HUES64 (cell line): ENCODE results near the gene SRRM5.
"Not testable (repeated sequence)": the region's sequence is repeated elsewhere in the genome, so short reads cannot be mapped to it uniquely, and the experiment has no call there.

Experiments
- H3K27ac ChIP-seq: 2 replicates; pipeline ENCODE4 v1.7.0; 2013; ENCODE audit warnings: low read depth, low read length, inconsistent platforms
- H3K27me3 ChIP-seq: 2 replicates; pipeline ENCODE4 v1.6.1; 2013; ENCODE audit warnings: mild to moderate bottlenecking, low read length; ENCODE audit not compliant: insufficient read depth
- H3K36me3 ChIP-seq: 2 replicates; pipeline ENCODE4 v1.6.1; 2013; ENCODE audit warnings: mild to moderate bottlenecking, low read length; ENCODE audit not compliant: insufficient read depth
- H3K4me1 ChIP-seq: 2 replicates; pipeline ENCODE4 v1.6.1; 2013; ENCODE audit warnings: mild to moderate bottlenecking, low read length, moderate library complexity; ENCODE audit not compliant: insufficient read depth
- H3K4me3 ChIP-seq: 2 replicates; pipeline ENCODE4 v1.5.1; 2013; ENCODE audit warnings: mild to moderate bottlenecking, low read length, moderate library complexity
- H3K9ac ChIP-seq: 2 replicates; pipeline ENCODE4 v1.6.1; 2013; ENCODE audit warnings: mild to moderate bottlenecking, low read depth, low read length
- H3K9me3 ChIP-seq: 2 replicates; pipeline ENCODE4 v1.6.1; 2013; ENCODE audit warnings: low read depth, low read length; ENCODE audit not compliant: insufficient read depth
- WGBS: fragments of 150-250, 120-280 bp; methylation state at CpG from one replicate; pipeline ENCODE4 v1.1.7; 2013; ENCODE audit warnings: missing lambda C conversion rate; 5-methylcytosine and 5-hydroxymethylcytosine counted together

Gene SRRM5

DNA sequence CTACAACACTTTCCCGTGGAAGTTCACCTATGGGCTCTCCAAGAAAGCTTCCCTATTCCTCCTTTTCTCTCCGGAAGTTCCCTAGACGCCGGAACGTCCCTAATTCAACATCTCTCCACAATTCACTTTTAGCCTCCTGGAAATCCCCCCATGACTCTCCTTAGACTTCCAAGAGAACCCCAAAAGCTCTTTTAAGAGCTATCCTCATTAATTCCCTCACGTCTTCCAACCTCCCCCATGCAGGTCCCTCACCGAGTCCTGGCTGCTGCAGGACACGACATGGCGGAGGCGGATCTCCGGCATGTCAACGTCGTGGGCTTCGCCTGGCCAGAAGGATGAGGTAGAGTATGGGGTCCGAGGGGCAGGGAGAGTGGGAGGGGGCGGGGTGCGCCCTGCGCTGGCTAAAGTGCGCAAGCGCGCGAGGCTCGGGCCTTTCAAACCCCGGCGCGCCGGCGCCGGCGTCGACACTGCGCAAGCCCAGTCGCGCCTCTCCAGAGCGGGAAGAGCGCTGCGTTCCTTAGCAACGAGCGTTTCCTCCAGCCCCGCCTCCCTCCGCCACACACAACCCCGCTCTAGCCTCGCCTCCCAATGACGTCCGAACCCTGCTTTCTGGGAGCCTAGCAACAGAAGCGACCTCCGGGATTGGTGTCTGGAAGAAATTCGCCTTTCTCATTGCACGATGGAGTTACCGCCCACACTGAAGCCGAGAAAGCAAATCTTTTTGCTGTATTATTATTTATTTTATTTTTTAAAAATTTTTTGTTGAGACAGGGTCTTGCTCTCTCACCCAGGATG is 36.5 kb upstream of the SRRM5 start, which contains the start of the genes PINLYP and XRCC1:
PINLYP (plus strand) TSS at position 646 of the 795 bp plus-strand sequence. CDS start 1,391 bp downstream, outside the sequence.
XRCC1 (minus strand) TSS at position 372 of the 795 bp plus-strand sequence; CDS start at position 303, 69 bp downstream.
- Histone ChIP-seq H3K4me1 (peaks cover 10% of the 10 kb centered on the region; the same call in 1 of the 2 replicates), H3K36me3 (peaks cover 23% of the 10 kb centered on the region; the same call in 1 of the 2 replicates), H3K9ac (peak within 1 kb of the TSS; percentile 87), H3K27me3 (no peaks in the 10 kb centered on the region), H3K9me3 (no peaks in the 10 kb centered on the region), H3K27ac (peak within 1 kb of the TSS; percentile 72), H3K4me3 (peak within 1 kb of the TSS; percentile 90)
- WGBS, result under 1% methylated on average over 50 of the region's 51 CpGs

DNA sequence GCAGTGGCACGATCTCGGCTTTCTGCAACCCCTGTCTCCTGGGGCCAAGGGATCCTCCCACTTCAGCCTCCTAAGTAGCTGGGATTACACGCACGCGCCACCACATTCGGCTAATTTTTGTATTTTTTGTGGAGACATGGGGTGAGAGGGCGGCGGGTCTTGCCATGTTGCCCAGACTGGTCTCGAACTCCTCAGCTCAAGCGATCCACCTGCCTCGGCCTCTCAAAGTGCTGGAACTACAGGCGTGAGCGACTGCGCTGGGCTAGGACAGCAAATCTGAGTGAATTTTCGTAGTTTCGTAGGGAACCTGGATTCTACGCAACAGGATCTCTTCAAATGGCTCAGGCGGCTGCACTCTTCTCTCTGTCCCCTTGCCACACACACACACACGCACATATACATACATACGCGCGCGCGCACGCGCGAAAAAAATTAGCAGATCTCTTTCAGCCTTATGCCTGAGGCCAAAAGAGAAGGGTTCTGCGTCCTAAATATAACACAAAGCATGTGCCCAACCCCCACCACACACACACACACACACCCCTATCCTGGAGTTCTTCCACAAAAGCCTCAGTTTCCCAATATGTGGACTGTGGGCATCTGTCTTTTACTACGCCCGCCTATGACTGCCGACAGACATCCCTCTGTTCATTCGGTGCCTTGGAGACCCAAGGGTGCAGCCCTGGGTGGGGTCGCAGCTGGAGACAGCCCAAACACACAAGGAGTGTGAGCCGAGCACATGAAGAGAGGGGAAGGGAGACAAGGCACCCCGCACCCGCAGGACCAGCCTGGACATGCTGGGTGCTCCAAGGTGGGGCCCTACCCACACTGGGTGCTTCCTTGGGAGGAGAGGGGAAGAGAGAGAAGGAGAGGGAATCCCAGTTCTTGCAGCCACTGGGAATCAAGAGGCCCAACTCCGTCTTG is 35.7 kb upstream of the SRRM5 start:
- H3K4me1 ChIP-seq, result peaks cover 10% of the 10 kb centered on the region; the same call in 1 of the 2 replicates
- H3K4me3 ChIP-seq, result peak overlapping the region; percentile 90
- no peaks in the 10 kb centered on the region for H3K9me3 ChIP-seq
- 84% methylated on average over 37 of the region's 37 CpGs for WGBS
- H3K27ac ChIP-seq, result peak overlapping the region; percentile 60; the same call in 1 of the 2 replicates
- H3K27me3 ChIP-seq, result no peaks in the 10 kb centered on the region
- peak overlapping the region; percentile 62 for H3K9ac ChIP-seq
- H3K36me3 ChIP-seq, result peaks cover 23% of the 10 kb centered on the region; the same call in 1 of the 2 replicates

DNA sequence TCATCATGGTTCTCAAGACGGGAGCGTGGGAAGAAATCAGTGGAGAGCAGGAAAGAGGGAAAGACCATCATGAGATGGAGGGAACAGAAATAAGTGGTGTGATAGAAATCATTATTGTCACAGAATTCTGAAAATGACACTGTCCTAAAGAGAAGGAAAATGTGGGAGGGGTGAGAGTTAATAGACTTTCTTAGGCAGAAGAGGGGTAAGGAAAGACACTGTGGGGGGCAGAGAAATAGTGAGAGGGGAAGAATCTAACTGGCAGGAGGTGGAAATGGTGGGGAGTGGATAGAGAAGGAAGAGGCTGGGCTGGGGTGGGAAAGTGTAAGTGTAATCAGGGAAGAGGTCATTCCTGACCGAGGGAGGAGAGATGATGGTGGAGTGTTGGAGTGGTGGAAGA is 33.1 kb upstream of the SRRM5 start:
- Histone ChIP-seq H3K27ac (no peak overlapping the region), H3K9me3 (no peaks in the 10 kb centered on the region), H3K4me1 (peaks cover 10% of the 10 kb centered on the region; the same call in 1 of the 2 replicates), H3K36me3 (peaks cover 1% of the 10 kb centered on the region; the same call in 1 of the 2 replicates), H3K27me3 (no peaks in the 10 kb centered on the region), H3K9ac (no peak overlapping the region), H3K4me3 (no peak overlapping the region)
- WGBS, result 93% methylated on average over 3 of the region's 3 CpGs

DNA sequence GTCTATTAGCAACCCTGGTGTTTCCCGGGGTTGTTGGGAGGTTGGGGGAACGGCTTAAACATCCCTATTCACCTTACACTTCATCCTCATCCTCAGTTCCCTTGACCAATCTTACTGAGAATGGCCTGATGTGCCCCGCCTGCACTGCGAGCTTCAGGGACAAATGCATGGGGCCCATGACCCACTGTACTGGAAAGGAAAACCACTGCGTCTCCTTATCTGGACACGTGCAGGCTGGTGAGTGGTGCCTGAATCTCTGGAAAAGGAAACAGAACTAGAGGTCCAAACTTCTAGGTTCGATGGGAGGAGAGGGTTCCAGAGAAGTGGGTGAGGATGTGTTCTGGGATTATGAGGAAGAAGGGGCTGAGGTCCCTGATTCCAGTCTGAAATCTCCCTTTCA is 30.4 kb upstream of the SRRM5 start:
- H3K9ac ChIP-seq, result no peak overlapping the region

DNA sequence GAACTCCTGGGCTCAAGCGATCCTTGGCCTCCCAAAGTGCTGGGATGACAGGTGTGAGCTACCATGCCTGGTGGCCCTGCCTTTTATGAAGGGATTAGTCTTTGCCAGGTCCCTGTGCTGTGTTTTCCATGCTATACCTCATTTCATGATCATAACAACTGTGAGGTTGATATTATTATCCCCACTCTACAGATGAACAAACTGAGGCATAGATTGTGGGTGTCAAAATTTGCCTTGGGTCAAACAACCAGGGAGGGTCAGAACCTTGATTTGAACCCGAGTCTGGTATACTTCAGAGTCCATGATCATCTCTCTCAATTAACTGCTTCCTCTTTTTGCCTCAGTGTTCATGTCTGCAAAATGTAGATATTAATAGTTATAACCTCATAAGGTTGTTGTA is 29.4 kb upstream of the SRRM5 start:
- no peaks in the 10 kb centered on the region for H3K4me1 ChIP-seq
- WGBS, result 100% methylated on average over 2 of the region's 2 CpGs
- H3K36me3 ChIP-seq, result peaks cover 11% of the 10 kb centered on the region
- H3K9me3 ChIP-seq, result no peaks in the 10 kb centered on the region
- no peak overlapping the region for H3K27ac ChIP-seq
- H3K9ac ChIP-seq, result no peak overlapping the region
- H3K27me3 ChIP-seq, result no peaks in the 10 kb centered on the region
- no peak overlapping the region for H3K4me3 ChIP-seq

More for the DNA sequence above, 30.4 kb upstream of the SRRM5 start:
- Histone ChIP-seq H3K27ac (no peak overlapping the region), H3K36me3 (peaks cover 7% of the 10 kb centered on the region), H3K9me3 (no peaks in the 10 kb centered on the region), H3K27me3 (no peaks in the 10 kb centered on the region), H3K4me3 (peak overlapping the region; percentile 25; the same call in 1 of the 2 replicates), H3K4me1 (no peaks in the 10 kb centered on the region)
- 76% methylated on average over 7 of the region's 7 CpGs for WGBS

DNA sequence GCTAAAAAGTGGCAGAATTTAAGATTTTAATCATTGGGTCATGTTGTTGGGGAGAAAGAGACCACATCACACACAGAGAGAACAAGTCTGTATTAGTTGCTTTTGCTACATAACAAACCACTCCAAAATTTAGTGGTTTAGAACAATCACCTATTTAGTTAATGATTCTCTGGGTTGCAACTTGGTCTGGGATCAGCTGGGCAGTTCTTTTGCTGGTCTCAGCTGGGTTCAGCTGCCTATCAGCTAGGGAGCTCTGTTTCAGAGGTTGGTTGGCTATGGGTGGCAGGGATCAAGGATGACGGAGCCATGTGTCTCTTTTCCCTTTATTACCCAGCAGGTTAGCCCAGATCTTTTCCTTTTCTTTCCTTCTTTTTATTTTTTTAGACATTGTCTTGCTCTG is 27.4 kb upstream of the SRRM5 start:
- no peak overlapping the region for H3K4me3 ChIP-seq
- H3K9me3 ChIP-seq, result no peaks in the 10 kb centered on the region
- H3K4me1 ChIP-seq, result no peaks in the 10 kb centered on the region
- no peaks in the 10 kb centered on the region for H3K27me3 ChIP-seq
- H3K27ac ChIP-seq, result no peak overlapping the region
- 95% methylated on average over 1 of the region's 1 CpG for WGBS
- peaks cover 18% of the 10 kb centered on the region for H3K36me3 ChIP-seq
- no peak overlapping the region for H3K9ac ChIP-seq

DNA sequence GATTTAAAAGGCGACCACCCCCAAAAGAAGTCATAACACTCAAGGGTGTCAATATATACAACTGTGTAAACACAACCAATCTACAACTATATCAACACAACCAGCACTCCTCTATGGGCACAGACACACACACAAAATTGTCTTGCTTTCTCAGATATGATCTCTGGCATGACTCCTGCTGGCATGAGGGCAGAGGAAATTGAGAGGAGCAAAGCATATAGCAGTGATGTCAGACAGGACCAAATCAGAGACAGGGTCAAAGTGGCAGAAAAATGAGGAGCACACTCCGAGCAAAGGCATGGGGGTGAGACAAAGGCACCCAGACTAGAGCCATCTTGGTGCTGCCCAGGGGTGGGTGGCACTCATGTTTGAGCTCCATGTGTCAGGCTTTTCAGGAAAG is 25.5 kb upstream of the SRRM5 start:
- Histone ChIP-seq H3K4me3 (no peak overlapping the region), H3K9me3 (no peaks in the 10 kb centered on the region), H3K9ac (no peak overlapping the region), H3K27ac (no peak overlapping the region), H3K4me1 (no peaks in the 10 kb centered on the region), H3K27me3 (no peaks in the 10 kb centered on the region), H3K36me3 (peaks cover 31% of the 10 kb centered on the region)
- WGBS, result 92% methylated on average over 2 of the region's 2 CpGs

DNA sequence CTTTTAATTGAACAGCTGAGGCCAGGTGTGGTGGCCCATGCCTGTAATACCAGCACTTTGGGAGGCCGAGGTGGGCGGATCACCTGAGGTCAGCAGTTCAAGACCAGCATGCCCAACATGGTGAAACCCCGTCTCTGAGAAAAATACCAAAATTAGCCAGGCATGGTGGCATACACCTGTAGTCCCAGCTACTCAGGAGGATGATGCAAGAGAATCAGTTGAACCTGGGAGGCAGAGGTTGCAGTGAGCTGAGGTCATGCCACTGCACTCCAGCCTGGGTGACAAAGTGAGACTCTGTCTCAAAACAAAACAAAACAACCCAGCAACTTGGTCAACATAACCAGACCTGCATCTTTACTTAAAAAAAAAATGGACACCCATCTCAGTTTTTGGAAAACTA is 24.9 kb upstream of the SRRM5 start:
- not testable (repeated sequence) for H3K4me3 ChIP-seq, H3K27ac ChIP-seq, H3K4me1 ChIP-seq, H3K9ac ChIP-seq, H3K27me3 ChIP-seq, H3K9me3 ChIP-seq
- peaks cover 31% of the 10 kb centered on the region for H3K36me3 ChIP-seq
- 96% methylated on average over 3 of the region's 3 CpGs for WGBS

DNA sequence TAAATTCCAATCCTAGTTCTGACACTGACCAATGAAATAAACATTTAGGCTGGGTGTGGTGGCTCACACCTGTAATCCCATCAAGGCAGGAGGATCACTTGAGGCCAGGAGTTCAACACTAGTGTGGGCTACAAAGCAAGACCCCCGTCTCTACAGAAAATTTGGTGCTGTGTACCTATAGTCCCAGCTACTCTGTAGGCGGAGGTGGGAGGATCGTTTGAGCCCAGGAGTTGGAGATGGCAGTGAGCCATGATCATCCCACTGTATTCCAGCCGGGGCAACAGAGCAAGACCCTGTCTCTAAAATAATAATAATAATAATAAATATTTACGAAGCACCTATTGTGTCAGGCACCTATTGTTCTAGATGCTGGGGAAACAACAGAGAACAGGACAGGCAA is 22.6 kb upstream of the SRRM5 start:
- no peaks in the 10 kb centered on the region for H3K27me3 ChIP-seq
- WGBS, result 97% methylated on average over 3 of the region's 5 CpGs

DNA sequence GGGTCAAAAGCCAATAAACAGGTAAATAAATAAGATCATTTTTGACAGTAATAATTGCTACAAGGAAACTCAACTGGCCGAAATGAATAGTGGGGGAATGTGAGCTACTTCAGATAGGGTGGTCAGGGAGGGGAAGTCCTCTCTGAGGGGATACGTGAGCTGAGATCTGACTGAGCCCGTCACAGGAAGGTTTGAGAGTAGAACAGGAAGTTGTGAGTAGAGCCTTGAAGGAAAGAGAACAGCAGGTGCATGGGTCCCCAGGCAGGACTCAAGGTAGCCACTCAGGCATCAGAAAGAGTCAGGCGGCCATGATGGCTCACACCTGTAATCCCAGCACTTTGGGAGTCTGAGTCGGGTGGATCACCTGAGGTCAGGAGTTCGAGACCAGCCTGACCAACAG is 22.2 kb upstream of the SRRM5 start:
- Histone ChIP-seq H3K4me3 (no peak overlapping the region), H3K9ac (no peak overlapping the region), H3K27ac (no peak overlapping the region), H3K9me3 (no peaks in the 10 kb centered on the region), H3K36me3 (peaks cover 52% of the 10 kb centered on the region), H3K27me3 (no peaks in the 10 kb centered on the region), H3K4me1 (no peaks in the 10 kb centered on the region)
- 90% methylated on average over 6 of the region's 6 CpGs for WGBS

More for the DNA sequence above, 22.6 kb upstream of the SRRM5 start:
- no peak overlapping the region for H3K27ac ChIP-seq
- no peaks in the 10 kb centered on the region for H3K4me1 ChIP-seq
- H3K36me3 ChIP-seq, result peaks cover 50% of the 10 kb centered on the region
- no peaks in the 10 kb centered on the region for H3K9me3 ChIP-seq
- H3K4me3 ChIP-seq, result no peak overlapping the region
- no peak overlapping the region for H3K9ac ChIP-seq
